CD14-positive monocyte (primary cell): ENCODE data around the gene ITPR2. TPM values are rescaled to one million over a fixed set of nuclear protein-coding genes. Genes with fewer than 3 reads are reported as not detected.

ENCODE experiments used
- DNase-seq, 3 donors: peaks; one replicate each; pipeline ENCODE4 v3.0.0-alpha.2; 2011 to 2022
- H2AFZ ChIP-seq: 2 replicates; pipeline ENCODE4 v1.6.0; 2012; ENCODE audit warnings: mild to moderate bottlenecking, low read depth, low read length, inconsistent platforms; ENCODE audit not compliant: insufficient read depth, poor library complexity, severe bottlenecking
- H3K27ac ChIP-seq, 2 donors: 1 replicate in 1 of 2; 2 replicates in 1 of 2; pipeline ENCODE4 v1.5.1; 2012 to 2013; ENCODE audit warnings: low read length in 2 of 2, control low read depth in 1 of 2, inconsistent platforms in 1 of 2, low read depth in 1 of 2, mild to moderate bottlenecking in 1 of 2
- H3K27me3 ChIP-seq, 2 donors: one replicate each; pipeline versions ENCODE4 v1.6.0 to v1.6.1; 2011 to 2013; ENCODE audit warnings: low read length in 2 of 2; ENCODE audit not compliant: control insufficient read depth in 2 of 2, insufficient read depth in 2 of 2
- H3K36me3 ChIP-seq, 2 donors: replicated peaks in 1 of 2; 1 replicate in 1 of 2; 2 replicates in 1 of 2; pipeline versions ENCODE4 v1.5.1 to v1.6.1; 2012 to 2013; ENCODE audit warnings: low read length in 2 of 2, control low read depth in 1 of 2, inconsistent platforms in 1 of 2, mild to moderate bottlenecking in 1 of 2; ENCODE audit not compliant: insufficient read depth in 2 of 2, control insufficient read depth in 1 of 2
- H3K4me1 ChIP-seq, 2 donors: 1 replicate in 1 of 2; 2 replicates in 1 of 2; pipeline versions ENCODE4 v1.5.1 to v1.6.1; 2012 to 2013; ENCODE audit warnings: low read length in 2 of 2, control low read depth in 1 of 2, inconsistent platforms in 1 of 2, mild to moderate bottlenecking in 1 of 2, moderate library complexity in 1 of 2; ENCODE audit not compliant: insufficient read depth in 2 of 2, control insufficient read depth in 1 of 2
- H3K4me2 ChIP-seq: replicated peaks from 2 replicates; pipeline ENCODE3; 2012; ENCODE audit warnings: low read length, moderate library complexity, mild to moderate bottlenecking; ENCODE audit not compliant: poor library complexity, severe bottlenecking; ENCODE audit errors: extremely low read depth
- H3K4me3 ChIP-seq, 3 experiments: fragments of 200-600 bp in 1 of 3; sonication (generic) in 1 of 3; replicated peaks in 1 of 3; 1 replicate in 2 of 3; 2 replicates in 1 of 3; pipeline ENCODE4 v1.5.1; 2011 to 2013; ENCODE audit warnings: low read length in 3 of 3, mild to moderate bottlenecking in 3 of 3, control low read depth in 2 of 3, low read depth in 2 of 3, inconsistent platforms in 1 of 3, moderate library complexity in 1 of 3
- H3K79me2 ChIP-seq: 2 replicates; pipeline ENCODE4 v1.6.0; 2012; ENCODE audit warnings: mild to moderate bottlenecking, control low read depth, inconsistent platforms, low read length, moderate library complexity; ENCODE audit not compliant: insufficient read depth
- H3K9ac ChIP-seq: 2 replicates; pipeline ENCODE4 v1.6.0; 2017; ENCODE audit warnings: low read length, mild to moderate bottlenecking; ENCODE audit not compliant: insufficient read depth, poor library complexity, severe bottlenecking
- H3K9me3 ChIP-seq, 2 donors: replicated peaks in 1 of 2; 1 replicate in 1 of 2; 2 replicates in 1 of 2; pipeline versions ENCODE4 v1.5.1 to v1.6.1; 2012 to 2013; ENCODE audit warnings: low read length in 2 of 2, control low read depth in 1 of 2; ENCODE audit not compliant: control insufficient read depth in 1 of 2, insufficient read depth in 1 of 2
- H4K20me1 ChIP-seq: 2 replicates; pipeline ENCODE4 v1.6.0; 2012; ENCODE audit warnings: mild to moderate bottlenecking, low read length, control low read depth, moderate library complexity; ENCODE audit not compliant: insufficient read depth
- H3K27ac Mint-ChIP-seq, 7 donors: one replicate each; pipeline ENCODE4 v1.8.0; 2020; ENCODE audit warnings: mild to moderate bottlenecking in 7 of 7, mixed read lengths in 7 of 7, moderate library complexity in 6 of 7, inconsistent platforms in 2 of 7
- H3K27me3 Mint-ChIP-seq, 3 donors: one replicate each; pipeline ENCODE4 v1.8.0; 2021 to 2022; ENCODE audit warnings: low read depth in 3 of 3, mild to moderate bottlenecking in 3 of 3, mixed read lengths in 3 of 3, moderate library complexity in 3 of 3, inconsistent platforms in 1 of 3
- H3K36me3 Mint-ChIP-seq, 2 donors: one replicate each; pipeline ENCODE4 v1.8.0; 2020; ENCODE audit warnings: mixed read lengths in 2 of 2, inconsistent platforms in 1 of 2, mild to moderate bottlenecking in 1 of 2
- H3K4me1 Mint-ChIP-seq: one replicate; pipeline ENCODE4 v1.8.0; 2020; ENCODE audit warnings: mild to moderate bottlenecking, mixed read lengths
- H3K4me3 Mint-ChIP-seq, 2 donors: one replicate each; pipeline ENCODE4 v1.8.0; 2020; ENCODE audit warnings: mild to moderate bottlenecking in 2 of 2, mixed read lengths in 2 of 2, moderate library complexity in 1 of 2
- H3K9me3 Mint-ChIP-seq, 7 donors: one replicate each; pipeline ENCODE4 v1.8.0; 2020 to 2022; ENCODE audit warnings: mixed read lengths in 7 of 7, mild to moderate bottlenecking in 6 of 7, moderate library complexity in 6 of 7, inconsistent platforms in 2 of 7
- CTCF ChIP-seq: fragments of 200-600 bp; IDR thresholded peaks from one replicate; pipeline ENCODE4 v1.8.0; 2022; ENCODE audit warnings: antibody characterized with exemption, mild to moderate bottlenecking
- WGBS: methylation state at CpG from one replicate; pipeline ENCODE4 v1.1.5; 2013; ENCODE audit warnings: missing lambda C conversion rate; ENCODE audit not compliant: insufficient coverage; 5-methylcytosine and 5-hydroxymethylcytosine counted together
- intact Hi-C, 2 donors: fragments of 100-400 bp; cut with micrococcal nuclease; formaldehyde crosslinking; loops; one replicate each; pipeline versions ENCODE4 v1.15.0 to v1.15.1; 2023
- polyA plus RNA-seq, 3 donors: library from polyadenylated mRNA; depleted of rRNA in 1 of 3; unstranded in 2 of 3; stranded (reverse) in 1 of 3; fragments of 300-500 nt in 2 of 3; fragments of >200 nt in 1 of 3; fragmentation: Illumina TruSeq in 2 of 3; gene quantifications; 1 replicate in 2 of 3; 2 replicates in 1 of 3; pipeline ENCODE4 v1.2.3, GENCODE V29; 2012 to 2021

The ITPR2 gene
- polyA plus RNA-seq, 3 donors = 2.7 to 6.4 (median 5.7) TPM

GRCh38 chr12:26768611-26769603 is 64.1 kb downstream of the ITPR2 start:
- no peak for DNase-seq
- Histone ChIP-seq H3K4me2 (no peak overlapping the region), H3K4me3 (no peak overlapping the region), H3K4me1 (peaks cover 26 to 27% of the 10 kb centered on the region in 2 donors), H3K79me2 (no peaks in the 10 kb centered on the region), H3K27ac (no peak overlapping the region), H4K20me1 (peaks cover 30% of the 10 kb centered on the region), H3K9ac (no peak overlapping the region), H3K9me3 (no peaks in the 10 kb centered on the region), H2AFZ (no peak overlapping the region), H3K36me3 (no peaks in the 10 kb centered on the region), H3K27me3 (no peaks in the 10 kb centered on the region)
- no peak overlapping the region for H3K4me3 Mint-ChIP-seq
- no peak for TF ChIP-seq CTCF
- H3K36me3 Mint-ChIP-seq = peaks cover 8 to 18% of the 10 kb centered on the region in 2 donors
- peaks cover 0 to 2% (median 0%) of the 10 kb centered on the region in 3 donors for H3K27me3 Mint-ChIP-seq
- intact Hi-C loops = no loop called here
- peak overlapping the region in 3 of 7 donors; percentile 2 to 59 (median 16) for H3K27ac Mint-ChIP-seq
- WGBS = no CpG with 5 or more reads among the region's 1 CpG
- H3K9me3 Mint-ChIP-seq = peaks cover 0 to 2% (median 0%) of the 10 kb centered on the region in 7 donors
- H3K4me1 Mint-ChIP-seq = peaks cover 32% of the 10 kb centered on the region

- no peaks in the 10 kb centered on the region for H3K36me3 ChIP-seq
- Mint-ChIP-seq H3K4me3 (no peak overlapping the region), H3K27me3 (peaks cover 0 to 2% (median 0%) of the 10 kb centered on the region in 3 donors), H3K27ac (no peak overlapping the region), H3K4me1 (peaks cover 28% of the 10 kb centered on the region), H3K36me3 (peaks cover 8 to 17% of the 10 kb centered on the region in 2 donors), H3K9me3 (peaks cover 0 to 4% (median 0%) of the 10 kb centered on the region in 7 donors)
- H3K9me3 ChIP-seq = no peaks in the 10 kb centered on the region
- no peaks in the 10 kb centered on the region for H3K79me2 ChIP-seq
- H3K4me3 ChIP-seq = no peak overlapping the region
- H3K4me1 ChIP-seq = peaks cover 26 to 27% of the 10 kb centered on the region in 2 donors
- TF ChIP-seq CTCF = no peak
- DNase-seq = no peak
- intact Hi-C loops = no loop called here
- H3K27me3 ChIP-seq = no peaks in the 10 kb centered on the region
- no peak overlapping the region for H3K9ac ChIP-seq
- 33% methylated on average over 1 of the region's 4 CpGs for WGBS
- H3K4me2 ChIP-seq = no peak overlapping the region
- H3K27ac ChIP-seq = no peak overlapping the region
- no peak overlapping the region for H2AFZ ChIP-seq
- H4K20me1 ChIP-seq = peaks cover 30% of the 10 kb centered on the region
Observed at GRCh38 chr12:26767865-26768264, 65.1 kb downstream of the ITPR2 start.
